ENCODE data around the gene VTCN1. TPM values are rescaled to one million over a fixed set of nuclear protein-coding genes. Genes with fewer than 3 reads are reported as not detected.

The VTCN1 gene
- total and polyA plus RNA-seq, 2 of the 8 experiments (the other 6 are each of a cell fraction or from before 2014, with no cell fraction given) = 0.32 TPM; not detected in 1

- no peak for TF ChIP-seq JUND (IDR thresholded peaks at IDR 0.05; ENCODE audit: low read length)
- no peak for TF ChIP-seq CHD7 (IDR thresholded peaks at IDR 0.05; ENCODE audit: insufficient replicate concordance, low read length)
- TF ChIP-seq CTCF (IDR thresholded peaks at IDR 0.05; ENCODE audit: control extremely low read depth in 1 of 3, insufficient read depth in 1 of 3, low read depth in 1 of 3, low read length in 3 of 3) = peak in 1 of 3 experiments; percentile 10; a peak in 1 of 4 replicates
- TF ChIP-seq ZNF274 (IDR thresholded peaks at IDR 0.05; ENCODE audit: borderline replicate concordance, extremely low read depth, low read length) = no peak
Measured at GRCh38 chr1:117112047-117112717, 98.5 kb downstream of the VTCN1 start (continued).

All from H1 (cell line).